Keratinocyte (primary cell): ENCODE measurements around the gene F2RL2. TPM values are rescaled to one million over a fixed set of nuclear protein-coding genes. Genes with fewer than 3 reads are reported as not detected.
A peak's percentile ranks its signal among the peaks of the same experiment; 100 is the strongest.

Experiments
- DNase-seq: peaks from one replicate; pipeline ENCODE4 v3.0.0-alpha.2; 2011; ENCODE audit warnings: low read depth, missing footprints, low spot score
- FAIRE-seq: peaks from 2 replicates; lab custom pipeline; 2011; peaks lifted over from hg19 to GRCh38; lab: Jason Lieb, UNC
- H2AFZ ChIP-seq: 2 replicates; pipeline ENCODE4 v1.6.0; 2012; ENCODE audit warnings: low read length, control low read depth, inconsistent platforms; ENCODE audit not compliant: control insufficient read depth
- H3K27ac ChIP-seq: 2 replicates; pipeline ENCODE4 v1.5.1; 2011; ENCODE audit warnings: low read length; ENCODE audit not compliant: control insufficient read depth, insufficient read depth
- H3K27me3 ChIP-seq: 3 replicates; pipeline ENCODE4 v1.6.0; 2011; ENCODE audit warnings: low read length; ENCODE audit not compliant: control insufficient read depth, insufficient read depth; ENCODE audit errors: extremely low read depth
- H3K36me3 ChIP-seq, 2 experiments: 2 replicates in 1 of 2; 3 replicates in 1 of 2; pipeline ENCODE4 v1.5.1; 2011; ENCODE audit warnings: low read length in 2 of 2, mild to moderate bottlenecking in 1 of 2; ENCODE audit not compliant: control insufficient read depth in 2 of 2, insufficient read depth in 2 of 2; ENCODE audit errors: extremely low read depth in 1 of 2
- H3K4me1 ChIP-seq: 3 replicates; pipeline ENCODE4 v1.5.1; 2011; ENCODE audit warnings: low read length; ENCODE audit not compliant: control insufficient read depth, insufficient read depth; ENCODE audit errors: extremely low read depth
- H3K4me2 ChIP-seq: 3 replicates; pipeline ENCODE4 v1.6.0; 2011; ENCODE audit warnings: low read depth, low read length; ENCODE audit not compliant: control insufficient read depth, insufficient read depth; ENCODE audit errors: extremely low read depth
- H3K4me3 ChIP-seq, 3 experiments: fragments of 200-600 bp in 1 of 3; sonication (generic) in 1 of 3; 2 replicates in 2 of 3; 3 replicates in 1 of 3; pipeline ENCODE4 v1.5.1; 2011 to 2016; ENCODE audit warnings: low read length in 3 of 3, mild to moderate bottlenecking in 3 of 3, control low read depth in 2 of 3, inconsistent platforms in 1 of 3, low read depth in 1 of 3, mixed read lengths in 1 of 3, mixed run types in 1 of 3, moderate library complexity in 1 of 3; ENCODE audit not compliant: control insufficient read depth in 2 of 3, insufficient read depth in 2 of 3; ENCODE audit errors: extremely low read depth in 1 of 3
- H3K79me2 ChIP-seq: 2 replicates; pipeline ENCODE4 v1.6.0; 2012; ENCODE audit warnings: low read length; ENCODE audit not compliant: control insufficient read depth, insufficient read depth
- H3K9ac ChIP-seq: 3 replicates; pipeline ENCODE4 v1.6.0; 2011; ENCODE audit warnings: low read length; ENCODE audit not compliant: control insufficient read depth, insufficient read depth; ENCODE audit errors: extremely low read depth
- H3K9me1 ChIP-seq: 3 replicates; pipeline ENCODE4 v1.6.0; 2011; ENCODE audit warnings: low read length; ENCODE audit not compliant: control insufficient read depth, insufficient read depth; ENCODE audit errors: extremely low read depth
- H3K9me3 ChIP-seq: 2 replicates; pipeline ENCODE4 v1.5.1; 2012; ENCODE audit warnings: low read depth, low read length; ENCODE audit not compliant: control insufficient read depth
- H4K20me1 ChIP-seq: 3 replicates; pipeline ENCODE4 v1.6.0; 2011; ENCODE audit warnings: low read length; ENCODE audit not compliant: control insufficient read depth, insufficient read depth; ENCODE audit errors: extremely low read depth
- CTCF ChIP-seq, 3 experiments: IDR thresholded peaks in 1 of 3; conservative IDR thresholded peaks in 1 of 3; optimal IDR thresholded peaks in 1 of 3; 2 replicates in 2 of 3; 3 replicates in 1 of 3; pipeline versions ENCODE3 to v1.5.1; 2011; ENCODE audit warnings: low read length in 3 of 3, mild to moderate bottlenecking in 3 of 3, moderate library complexity in 2 of 3, control low read depth in 1 of 3, inconsistent platforms in 1 of 3; ENCODE audit not compliant: insufficient read depth in 2 of 3; ENCODE audit errors: extremely low read depth in 1 of 3
- EZH2 ChIP-seq: IDR thresholded peaks from one replicate; pipeline ENCODE4 v1.6.1; 2012; ENCODE audit warnings: inconsistent platforms, mild to moderate bottlenecking, low read length, moderate library complexity
- dilution Hi-C: fragments of 300-500 bp; cut with MboI; formaldehyde crosslinking; loops from one replicate; pipeline ENCODE4 v1.7.0; 2020; ENCODE audit warnings: low sequenced_read_pairs; ENCODE audit not compliant: extremely low pct_ligation_motif_present
- polyA plus RNA-seq, 5 experiments: library from polyadenylated mRNA; depleted of rRNA in 3 of 5; stranded (reverse) in 3 of 5; stranded (forward) in 1 of 5; unstranded in 1 of 5; fragments of >200 nt; gene quantifications; 1 replicate in 1 of 5; 2 replicates in 3 of 5; 3 replicates in 1 of 5; pipeline versions ENCODE4 v1.2.1 to v1.2.3, GENCODE V29; 2011 to 2012; ENCODE audit warnings: missing spikeins in 2 of 5, low read depth in 1 of 5, low replicate concordance in 1 of 5

Gene F2RL2
- polyA plus RNA-seq, 1 donor (not counting 4 experiments of a cell fraction or from before 2014, with no cell fraction given): not detected

DNA sequence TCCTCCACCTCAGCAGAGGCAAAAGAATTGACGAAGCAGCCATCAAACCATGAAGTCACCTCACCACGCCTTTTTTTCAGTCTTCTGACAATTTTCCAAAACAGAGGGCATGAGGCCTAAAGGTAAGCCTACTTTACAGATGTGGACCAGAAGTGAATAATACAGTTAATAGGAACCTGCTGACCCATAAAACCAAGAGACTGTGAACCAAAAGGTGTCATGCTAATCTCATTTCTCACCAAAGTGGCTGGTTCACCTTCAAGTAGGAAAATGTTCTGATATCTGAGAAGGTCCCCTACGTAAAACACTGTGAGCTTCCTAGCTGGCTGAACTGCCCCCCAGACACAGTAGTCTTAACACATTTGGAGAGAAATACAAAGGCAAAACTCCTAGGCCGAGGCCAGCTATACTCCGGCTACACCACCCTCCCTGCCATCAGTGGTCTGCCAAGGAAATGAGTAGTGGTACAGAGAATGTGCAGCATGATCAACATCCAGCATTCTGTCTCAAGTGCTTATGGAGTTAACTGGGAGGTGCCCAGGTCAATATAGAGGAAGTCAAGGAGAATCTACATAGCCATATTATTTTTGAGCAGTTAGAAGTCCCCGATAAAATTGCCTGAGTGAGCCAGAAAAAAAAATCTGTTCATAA, 19.3 kb upstream of the F2RL2 start:
- TF ChIP-seq EZH2 (no peak), CTCF (optimal IDR thresholded peaks at IDR 0.05 in 1 of 3, IDR thresholded peaks at IDR 0.05 in 1 of 3, conservative IDR thresholded peaks at IDR 0.05 in 1 of 3; ENCODE audit: extremely low read depth in 1 of 3, insufficient read depth in 2 of 3, low read length in 3 of 3) (no peak)
- Histone ChIP-seq H3K9me3 (no peaks in the 10 kb centered on the region), H3K4me2 (no peak overlapping the region), H3K27me3 (no peaks in the 10 kb centered on the region), H4K20me1 (no peaks in the 10 kb centered on the region), H3K4me1 (no peaks in the 10 kb centered on the region), H2AFZ (no peak overlapping the region), H3K36me3 (no peaks in the 10 kb centered on the region), H3K79me2 (no peaks in the 10 kb centered on the region), H3K27ac (no peak overlapping the region), H3K9me1 (no peaks in the 10 kb centered on the region), H3K9ac (no peak overlapping the region), H3K4me3 (no peak overlapping the region)
- DNase-seq: no peak
- no peak for FAIRE-seq
- dilution Hi-C loops: no loop called here

GRCh38 chr5:76641514-76642120, 18.4 kb upstream of the F2RL2 start:
- H3K27me3 ChIP-seq: no peaks in the 10 kb centered on the region
- TF ChIP-seq EZH2 (no peak), CTCF (optimal IDR thresholded peaks at IDR 0.05 in 1 of 3, IDR thresholded peaks at IDR 0.05 in 1 of 3, conservative IDR thresholded peaks at IDR 0.05 in 1 of 3; ENCODE audit: extremely low read depth in 1 of 3, insufficient read depth in 2 of 3, low read length in 3 of 3) (peak; percentile 51 to 78 (median 73))
- H3K9ac ChIP-seq: no peak overlapping the region
- DNase-seq (no peak), FAIRE-seq (peak; percentile 82)
- H3K4me3 ChIP-seq: no peak overlapping the region
- no peaks in the 10 kb centered on the region for H4K20me1 ChIP-seq
- H3K27ac ChIP-seq: no peak overlapping the region
- H3K4me2 ChIP-seq: no peak overlapping the region
- no peaks in the 10 kb centered on the region for H3K4me1 ChIP-seq
- dilution Hi-C loops: no loop called here
- H3K9me3 ChIP-seq: no peaks in the 10 kb centered on the region
- H3K36me3 ChIP-seq: no peaks in the 10 kb centered on the region
- H3K9me1 ChIP-seq: no peaks in the 10 kb centered on the region
- no peaks in the 10 kb centered on the region for H3K79me2 ChIP-seq
- H2AFZ ChIP-seq: no peak overlapping the region
